GM21423 (cell line): ENCODE data around the gene PLA2G2C.

Experiments
- ATAC-seq: cut with Tn5 transposase; IDR thresholded peaks from one replicate; pipeline ENCODE4 v1.9.1; 2021; ENCODE audit warnings: mild to moderate bottlenecking, moderate library complexity; ENCODE audit not compliant: unreplicated experiment

The PLA2G2C gene

DNA sequence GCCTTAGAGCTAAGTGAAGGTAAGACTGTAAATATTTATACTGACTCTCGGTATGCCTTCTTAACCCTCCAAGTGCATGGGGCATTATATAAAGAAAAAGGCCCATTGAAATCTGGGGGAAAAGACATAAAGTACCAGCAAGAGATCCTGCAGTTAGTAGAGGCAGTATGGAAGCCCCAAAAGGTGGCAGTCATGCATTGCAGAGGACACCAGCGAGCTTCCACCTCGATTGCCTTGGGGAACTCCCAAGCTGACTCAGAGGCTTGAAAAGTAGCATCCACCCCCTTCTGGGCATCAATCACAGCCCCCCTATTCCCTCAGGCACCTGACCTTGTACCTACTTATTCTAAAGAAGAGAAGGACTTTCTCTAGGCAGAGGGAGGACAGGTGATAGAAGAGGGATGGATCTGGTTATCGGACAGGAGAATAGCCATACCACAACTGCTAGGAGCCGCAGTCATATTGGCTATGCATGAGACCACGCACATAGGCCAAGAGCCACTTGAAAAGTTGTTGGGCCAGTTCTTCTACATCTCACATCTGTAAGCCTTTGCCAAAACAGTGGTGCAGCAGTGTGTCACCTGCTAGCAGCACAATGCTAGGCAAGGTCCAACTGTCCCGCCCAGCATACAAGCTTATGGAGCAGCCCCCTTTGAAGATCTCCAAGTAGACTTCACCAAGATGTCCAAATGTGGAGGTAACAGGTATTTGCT, 27.8 kb downstream of the PLA2G2C start:
- ATAC-seq = no peak

DNA sequence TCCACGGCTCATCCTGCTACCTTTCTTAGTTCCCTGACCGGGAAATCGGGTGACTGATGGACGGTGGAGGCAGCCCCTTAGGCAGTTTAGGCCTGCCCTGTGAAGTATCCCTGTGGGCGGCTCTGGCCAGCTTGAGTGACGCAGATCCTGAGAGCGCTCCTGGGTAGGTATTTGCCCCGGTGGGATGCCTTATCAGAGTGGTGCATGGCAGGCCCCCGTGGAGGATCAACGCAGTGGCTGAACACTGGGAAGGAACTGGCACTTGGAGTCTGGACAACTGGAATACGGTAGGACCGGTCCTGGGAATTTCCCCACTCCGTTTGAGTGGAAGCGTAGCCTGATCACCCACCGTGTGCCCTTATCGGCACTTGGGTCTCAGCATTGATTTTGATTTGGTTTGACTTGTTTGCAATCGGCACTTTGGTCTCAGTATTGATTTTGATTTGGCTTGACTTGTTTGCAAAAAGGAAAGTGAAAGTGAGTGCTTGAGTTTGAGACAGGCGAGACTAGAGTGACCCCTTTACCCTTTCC, 32.0 kb downstream of the PLA2G2C start:
- no peak for ATAC-seq

DNA sequence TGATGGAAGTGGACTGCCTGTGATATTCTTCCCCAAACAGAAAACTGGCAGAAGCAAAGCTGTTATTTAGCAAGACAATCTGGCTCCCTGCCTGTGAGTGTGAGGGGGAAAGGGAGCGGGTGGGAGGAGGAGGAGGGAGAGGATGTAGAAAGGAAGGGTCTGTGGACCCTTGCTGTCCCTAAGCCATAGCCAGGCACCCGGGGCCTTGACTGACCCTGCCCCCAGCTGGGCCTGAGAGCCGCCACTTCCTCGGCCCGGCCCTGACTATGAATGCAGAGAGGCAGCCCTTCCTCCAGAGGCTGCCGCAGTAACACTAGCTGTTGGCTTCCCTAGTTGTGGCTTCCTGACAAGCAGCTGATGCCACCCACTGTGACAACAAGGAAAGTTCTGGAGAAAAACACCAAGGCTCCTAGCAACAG, 33.3 kb downstream of the PLA2G2C start:
- ATAC-seq = no peak

DNA sequence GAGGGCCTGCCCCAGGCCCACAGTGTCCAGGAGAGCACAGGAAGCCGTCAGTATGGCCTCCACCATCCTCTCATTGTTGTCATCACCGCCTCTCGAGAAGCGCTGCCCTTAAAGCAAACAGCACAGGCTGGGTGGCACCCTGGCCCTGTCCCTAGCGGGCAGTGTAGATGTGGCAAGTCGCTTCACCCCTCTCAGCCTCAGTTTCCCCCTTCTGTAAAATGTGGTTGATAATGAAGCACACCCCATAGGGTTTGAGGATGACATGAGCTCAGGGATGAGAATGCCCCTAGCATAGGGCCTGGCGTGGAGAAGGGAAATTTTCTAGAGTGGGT, 33.8 kb downstream of the PLA2G2C start:
- no peak for ATAC-seq

DNA sequence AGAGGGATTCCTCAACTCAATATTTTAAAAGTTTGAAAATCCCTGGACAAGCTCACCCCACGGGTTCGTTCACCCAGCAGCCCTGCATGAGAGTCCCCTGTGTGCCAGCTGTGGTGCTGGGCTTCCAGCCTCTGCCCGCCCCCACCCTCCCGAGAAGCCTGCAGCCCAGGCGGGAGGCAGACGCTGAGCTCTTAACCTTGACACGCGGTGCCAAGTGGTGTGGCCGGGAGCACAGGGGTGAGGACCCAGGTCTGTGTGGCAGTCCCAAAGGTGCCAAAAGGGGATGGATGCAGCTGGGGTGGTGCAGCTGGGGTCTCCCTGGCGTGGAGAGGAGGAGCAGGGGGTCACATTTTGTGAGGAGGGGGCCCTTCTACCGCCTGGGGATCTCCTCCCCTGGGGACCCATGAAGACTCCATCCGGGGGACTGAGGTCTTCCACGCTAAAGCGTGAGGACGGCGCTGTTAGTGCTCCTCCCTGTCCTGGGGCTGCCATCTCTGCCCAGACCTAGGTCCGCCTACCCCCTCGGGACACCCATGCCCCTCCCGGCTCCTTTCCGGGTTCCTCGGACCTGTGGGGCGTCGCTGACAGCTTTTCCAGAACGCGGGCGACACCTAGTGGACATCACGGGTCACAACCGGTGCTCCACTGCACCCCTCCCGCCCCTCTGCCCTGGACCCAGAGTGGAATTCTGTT, 34.3 kb downstream of the PLA2G2C start:
- ATAC-seq = no peak

DNA sequence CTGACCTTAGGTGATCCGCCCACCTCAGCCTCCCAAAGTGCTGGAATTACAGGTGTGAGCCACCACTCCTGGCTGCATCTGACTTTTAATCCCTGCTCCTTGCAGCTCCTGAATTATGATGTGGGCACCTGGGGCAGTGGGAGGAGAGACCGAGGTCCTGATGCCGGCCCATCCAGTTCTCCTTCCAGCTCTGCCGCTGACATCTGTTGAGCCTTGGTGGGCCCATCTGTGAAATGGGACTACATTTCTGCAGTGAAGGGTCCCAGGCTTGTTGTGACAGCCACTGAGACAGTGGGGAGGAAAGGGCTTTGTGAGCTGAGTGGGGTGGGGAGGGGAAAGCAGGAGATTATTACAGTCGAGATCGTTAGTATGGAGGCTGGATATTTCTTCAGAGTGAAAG, 35.3 kb downstream of the PLA2G2C start:
- ATAC-seq = no peak

DNA sequence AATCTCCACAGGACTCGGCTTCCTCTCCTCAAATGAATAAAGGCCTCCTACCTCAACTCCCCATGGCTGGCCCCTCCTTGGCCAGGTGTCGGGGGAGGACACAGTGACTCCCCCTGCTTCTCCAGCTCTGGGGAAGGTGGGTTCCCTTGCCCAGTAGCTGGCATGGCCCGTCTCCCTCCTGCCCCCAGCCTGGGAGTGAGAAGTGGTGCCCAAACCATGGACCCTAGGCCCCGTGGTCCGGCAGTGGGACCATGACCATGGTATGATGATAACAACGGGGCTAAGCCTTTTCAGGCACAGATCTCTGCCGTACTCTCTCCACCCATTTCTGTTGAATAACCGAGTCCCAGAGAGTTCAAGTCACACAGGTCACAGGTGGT, 36.0 kb downstream of the PLA2G2C start:
- no peak for ATAC-seq

DNA sequence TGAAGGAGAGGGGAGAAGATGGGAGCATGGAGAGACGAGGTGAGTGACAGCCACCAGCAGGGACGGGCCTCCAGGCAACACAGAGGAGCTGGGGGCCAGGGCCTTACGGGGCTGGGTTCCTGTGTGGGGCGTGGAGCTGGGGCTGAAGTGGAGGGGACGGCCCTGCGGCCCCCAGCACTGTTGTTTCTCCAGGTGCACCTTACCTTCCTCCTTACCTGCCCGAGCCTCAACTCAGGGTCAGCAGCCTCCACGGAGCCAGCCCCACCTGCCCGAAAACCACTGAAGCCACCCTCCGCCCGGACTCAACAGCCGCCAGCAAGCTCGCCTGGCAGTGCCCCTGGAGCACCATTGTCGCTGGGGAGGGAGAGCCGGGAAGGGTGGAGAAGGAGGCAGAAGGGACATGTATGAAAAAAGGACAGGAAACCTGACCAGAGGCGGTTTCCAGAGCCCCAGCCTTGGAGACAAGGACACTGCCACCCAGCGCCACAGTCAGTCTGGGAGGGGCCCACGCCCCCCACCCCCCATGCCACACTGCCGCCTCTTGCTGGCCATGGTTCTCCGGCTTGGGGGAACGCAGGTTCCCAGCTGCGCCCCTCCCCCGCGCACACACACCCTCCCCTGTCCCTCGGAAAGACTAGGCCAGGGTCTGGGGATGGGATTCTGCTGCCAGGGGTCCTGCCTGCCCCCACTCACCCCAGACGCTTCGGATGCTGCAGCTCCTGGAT, 36.6 kb downstream of the PLA2G2C start:
- ATAC-seq = no peak

DNA sequence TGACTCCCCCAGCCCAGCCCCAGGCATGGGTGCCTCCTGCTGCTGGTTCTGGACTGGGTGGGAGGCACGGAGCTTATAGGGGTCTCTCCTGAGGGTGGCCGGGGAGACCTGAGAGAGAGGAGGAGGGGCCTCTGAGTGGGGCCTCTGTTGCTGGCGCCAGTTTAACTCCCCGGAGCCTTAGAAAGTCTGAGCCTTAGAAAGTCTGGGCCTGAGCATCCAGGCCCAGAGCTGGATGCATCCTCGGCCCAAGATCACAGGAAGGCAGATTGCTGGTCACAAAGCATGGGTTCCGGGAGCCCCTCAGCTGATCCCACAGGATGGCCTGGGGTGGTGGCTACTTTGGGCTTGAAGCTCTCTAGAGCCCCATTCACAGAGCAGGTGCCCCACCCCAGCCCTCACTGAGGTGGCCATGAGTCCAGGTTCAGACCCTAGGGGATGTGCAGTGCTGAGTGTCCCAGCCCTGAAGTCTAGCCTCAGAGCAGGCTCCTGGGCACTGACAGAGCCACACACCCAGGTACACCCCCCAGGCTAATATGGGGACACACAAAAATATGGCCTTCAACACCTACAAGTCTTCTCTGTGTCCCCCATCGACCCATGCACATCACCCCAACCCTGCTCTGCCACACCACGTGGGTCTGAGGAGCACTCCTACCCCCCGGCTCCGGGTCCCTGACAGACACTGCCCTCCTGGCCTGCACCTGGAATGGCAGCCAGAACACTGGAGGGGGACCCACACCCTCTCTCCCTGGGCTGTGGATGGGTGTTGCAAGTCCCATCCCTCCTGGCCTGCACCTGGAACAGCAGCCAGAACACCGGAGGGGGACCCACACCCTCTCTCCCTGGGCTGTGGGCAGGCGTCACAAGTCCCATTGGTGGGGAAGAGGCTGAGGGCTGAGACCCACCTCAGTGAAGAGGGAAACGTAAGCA, 37.5 kb downstream of the PLA2G2C start:
- ATAC-seq = no peak

DNA sequence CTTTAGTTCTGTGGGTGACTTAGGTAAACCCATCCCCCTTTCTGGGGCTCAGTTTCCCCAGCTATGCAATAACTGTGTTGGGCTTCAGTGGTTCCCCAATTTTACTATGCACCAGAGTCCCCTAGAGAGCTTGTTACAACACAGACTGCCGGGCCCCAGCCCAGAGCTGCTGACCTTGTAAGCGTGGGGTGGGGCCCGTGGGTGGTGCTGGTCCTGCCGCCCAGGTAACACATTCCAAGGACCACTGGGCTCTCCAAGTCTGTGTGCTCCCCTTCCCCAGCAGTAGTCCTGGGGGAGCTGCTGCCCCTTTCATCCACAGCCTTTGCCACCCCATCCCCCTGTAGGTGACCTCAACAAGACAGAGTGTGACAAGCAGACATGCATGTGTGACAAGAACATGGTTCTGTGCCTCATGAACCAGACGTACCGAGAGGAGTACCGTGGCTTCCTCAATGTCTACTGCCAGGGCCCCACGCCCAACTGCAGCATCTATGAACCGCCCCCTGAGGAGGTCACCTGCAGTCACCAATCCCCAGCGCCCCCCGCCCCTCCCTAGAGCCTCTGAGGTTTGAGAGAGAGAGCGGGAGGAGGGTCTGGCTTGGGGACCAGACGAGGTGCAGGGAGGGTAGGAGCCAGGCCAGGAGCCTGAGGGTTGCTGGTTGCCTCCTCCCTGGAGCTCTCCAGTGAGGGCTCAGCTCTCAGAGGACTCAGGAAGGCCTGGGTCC, 38.3 kb downstream of the PLA2G2C start:
- ATAC-seq = no peak

DNA sequence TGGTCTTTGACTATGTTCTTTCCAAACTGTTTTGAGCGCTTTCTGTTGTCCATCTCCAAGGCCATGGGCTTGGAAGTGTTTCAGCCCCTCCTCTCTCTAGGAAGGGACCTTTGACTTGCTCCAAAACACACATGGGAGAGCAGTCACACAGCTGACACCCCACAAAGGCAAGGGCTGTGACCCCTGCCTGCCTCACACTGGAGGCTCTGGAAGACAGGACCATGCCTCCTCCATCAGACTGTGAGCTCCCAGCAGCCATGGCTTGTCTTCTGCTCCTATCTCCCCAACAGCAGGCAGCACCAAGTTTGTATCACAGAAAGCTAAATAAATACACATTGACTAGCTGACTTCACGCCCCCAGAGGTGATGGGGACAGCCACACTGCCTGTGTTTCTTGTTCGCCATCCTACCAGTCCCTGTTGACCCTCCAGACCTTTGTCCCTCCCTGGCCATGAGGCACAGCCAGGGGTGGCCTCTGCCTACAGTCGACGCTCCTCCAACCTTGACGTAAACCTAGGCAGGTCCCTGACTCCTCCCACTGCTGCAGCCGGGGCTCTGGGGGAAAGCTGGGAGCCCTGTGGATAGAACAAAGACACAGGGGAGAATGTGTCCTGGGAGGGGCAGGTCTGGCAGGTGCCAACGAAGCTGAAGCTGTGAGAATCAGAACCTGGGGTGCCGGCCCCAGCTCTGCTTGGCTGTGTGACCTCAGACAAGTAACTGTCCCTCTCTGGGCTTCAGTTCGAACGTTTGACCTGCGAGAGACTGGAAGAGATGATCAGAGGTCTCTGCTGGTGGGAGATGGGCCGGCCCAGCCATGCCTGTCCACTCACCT, 42.4 kb downstream of the PLA2G2C start:
- ATAC-seq = no peak

DNA sequence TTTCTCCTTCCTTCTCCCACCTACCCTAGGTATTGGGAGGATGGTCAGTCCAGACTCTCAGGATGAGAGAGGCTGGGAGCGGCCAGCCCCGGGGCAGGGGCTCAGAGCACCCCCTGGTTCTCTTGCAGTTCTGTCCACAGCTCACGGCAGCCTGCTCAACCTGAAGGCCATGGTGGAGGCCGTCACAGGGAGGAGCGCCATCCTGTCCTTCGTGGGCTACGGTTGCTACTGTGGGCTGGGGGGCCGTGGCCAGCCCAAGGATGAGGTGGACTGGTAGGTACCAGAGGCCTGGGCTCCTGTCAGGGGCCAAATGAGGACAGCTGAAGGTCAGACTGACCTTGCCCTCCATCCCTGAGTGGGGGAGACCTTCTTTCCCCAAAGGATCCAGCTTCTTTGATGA, 43.0 kb downstream of the PLA2G2C start:
- ATAC-seq = no peak

DNA sequence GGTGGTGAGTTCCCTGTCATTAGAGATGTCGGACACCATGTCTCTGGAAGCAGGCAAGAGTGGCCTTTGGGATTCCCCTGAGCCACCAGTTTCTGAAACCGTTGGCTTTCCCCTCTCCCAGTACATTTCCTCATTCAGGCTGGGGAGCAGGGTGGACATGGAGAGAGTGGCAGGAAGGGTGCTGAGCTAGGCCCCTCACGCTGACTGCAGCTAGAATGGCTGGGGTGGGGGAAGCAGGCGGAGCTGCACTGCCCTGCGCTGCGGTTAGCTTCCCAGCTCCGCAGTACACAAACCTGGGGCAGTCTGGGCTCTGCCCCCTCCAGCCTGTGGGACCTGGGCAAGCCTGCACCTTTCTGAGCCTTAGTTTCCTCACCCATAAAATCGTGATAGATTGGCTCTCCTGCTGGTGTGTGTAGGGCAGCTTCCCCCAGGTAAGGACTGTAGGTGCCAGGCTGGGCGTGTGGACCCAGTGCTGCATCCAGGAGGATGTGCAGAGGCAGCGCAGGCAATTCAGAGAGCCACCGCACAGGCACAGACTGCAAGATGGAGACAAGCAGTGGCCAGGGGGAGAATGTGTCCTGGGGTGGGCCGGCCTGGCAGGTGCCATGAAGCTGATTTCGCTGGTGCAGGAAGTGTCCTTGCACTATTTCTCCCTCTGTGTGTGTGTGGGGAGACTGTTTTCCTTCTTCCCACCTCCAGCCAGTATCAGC, 44.2 kb downstream of the PLA2G2C start:
- ATAC-seq = no peak

DNA sequence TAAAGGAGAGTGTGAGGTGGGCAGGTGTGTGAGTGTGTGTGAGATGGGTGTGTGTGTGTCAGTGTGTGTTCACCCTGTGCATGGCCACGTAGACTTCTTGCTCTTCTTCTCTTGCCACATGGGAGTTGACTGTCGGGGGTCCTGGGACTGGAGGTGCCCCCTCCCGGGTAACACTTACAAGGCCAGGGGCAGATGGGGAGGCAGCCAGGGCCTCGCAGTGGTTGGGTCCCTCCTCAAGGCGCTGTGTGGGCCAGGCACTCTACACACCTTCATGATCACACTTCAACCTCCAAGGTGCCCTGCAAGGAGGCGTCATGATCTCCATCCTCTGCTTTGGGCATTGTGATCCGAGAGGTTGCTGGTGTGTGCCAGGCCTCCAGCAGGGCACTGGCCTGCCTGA, 44.9 kb downstream of the PLA2G2C start:
- ATAC-seq = no peak

DNA sequence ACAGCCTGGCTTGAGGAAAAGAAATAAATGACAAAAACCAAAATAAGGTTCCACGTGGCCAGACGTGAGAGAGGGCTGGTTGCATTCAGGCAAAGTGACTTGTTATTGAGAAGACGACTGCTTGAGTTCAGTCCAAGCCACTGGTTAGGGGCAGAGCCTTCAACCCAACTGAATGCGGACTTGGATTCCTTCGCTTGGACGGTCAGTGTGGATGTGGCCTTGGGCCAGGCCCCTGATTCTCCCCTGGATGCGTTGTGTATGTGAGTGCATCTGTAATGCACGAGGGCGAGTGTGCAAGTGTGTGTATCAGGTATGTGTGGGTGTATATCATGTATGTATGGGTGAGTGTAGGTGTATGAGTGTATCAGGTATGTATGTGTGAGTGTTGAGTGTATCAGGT, 45.3 kb downstream of the PLA2G2C start:
- ATAC-seq = no peak

DNA sequence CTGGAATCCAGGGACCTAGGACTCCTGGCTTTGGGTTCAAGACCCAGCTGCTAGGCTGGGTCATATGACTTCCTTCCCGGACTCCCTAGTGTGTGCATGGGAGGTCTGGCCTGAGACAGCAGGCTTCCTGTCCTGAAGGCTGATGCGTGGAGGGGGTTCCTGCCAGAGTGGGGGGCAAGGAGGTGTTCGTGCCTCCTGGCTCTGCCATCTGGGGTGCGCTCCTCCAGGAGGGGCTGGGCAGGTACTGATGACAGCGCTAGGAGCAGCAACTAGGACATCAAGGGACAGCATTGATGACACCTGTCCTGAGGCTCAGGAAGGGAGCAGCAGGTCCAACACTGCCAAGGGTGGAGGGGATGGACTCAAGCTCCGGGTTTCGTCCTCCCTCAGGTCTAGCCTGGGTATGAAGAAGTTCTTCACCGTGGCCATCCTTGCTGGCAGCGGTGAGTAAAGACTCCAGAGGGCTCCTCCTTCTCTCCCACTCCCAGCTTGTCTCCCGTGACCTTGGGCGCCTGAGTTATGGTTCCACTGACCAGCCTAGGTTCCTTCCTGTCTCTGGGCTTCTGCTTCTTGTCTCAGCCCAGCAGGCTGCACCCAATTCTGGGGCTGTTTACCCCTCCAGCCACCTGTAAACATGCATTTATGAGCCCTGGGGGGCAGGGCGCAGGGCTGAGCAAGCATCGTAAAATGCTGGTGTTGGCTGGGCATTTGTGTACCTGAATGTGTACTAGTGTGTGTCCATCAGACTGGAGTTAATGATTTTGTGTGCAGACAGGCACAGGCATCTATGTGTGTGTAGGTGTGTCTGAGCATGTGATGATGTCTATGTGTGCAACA, 46.3 kb downstream of the PLA2G2C start:
- no peak for ATAC-seq

DNA sequence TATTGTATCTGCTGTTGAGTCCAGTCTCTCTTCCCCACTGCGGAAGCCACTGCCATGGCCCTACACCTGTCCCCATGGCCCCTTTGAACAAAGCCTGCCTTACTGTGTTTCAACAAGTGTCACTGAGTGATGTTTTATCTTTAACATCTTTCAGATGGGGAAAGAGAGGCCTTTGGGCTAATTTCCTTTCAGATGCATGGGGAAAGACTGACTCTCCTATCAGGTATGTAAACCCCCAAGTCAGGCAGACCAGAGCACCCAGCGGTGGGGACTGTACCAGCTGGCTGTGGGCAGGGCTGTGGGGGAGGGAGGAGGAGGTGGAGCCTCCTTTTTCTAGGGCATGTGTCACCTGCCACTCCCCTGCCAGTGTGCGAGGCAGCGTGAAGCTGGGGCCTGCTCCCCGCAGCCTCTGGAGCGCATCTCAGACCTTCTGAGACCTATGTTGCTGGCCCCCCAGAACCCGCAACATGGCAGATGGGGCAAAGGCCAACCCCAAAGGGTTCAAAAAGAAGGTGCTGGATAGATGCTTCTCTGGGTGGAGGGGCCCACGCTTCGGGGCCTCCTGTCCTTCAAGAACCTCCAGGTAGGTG, 47.3 kb downstream of the PLA2G2C start, which contains the start of gene PLA2G2F:
TSS of gene PLA2G2F (plus strand) at position 363 of the 590 bp plus-strand sequence. CDS start at position 468, 105 bp downstream.
- ATAC-seq = no peak
